ENCODE data around the gene OR10A2. TPM values are rescaled to one million over a fixed set of nuclear protein-coding genes. Genes with fewer than 3 reads are reported as not detected.

Gene OR10A2
- total RNA-seq, 1 experiment from 2014 or later, result not detected

DNA sequence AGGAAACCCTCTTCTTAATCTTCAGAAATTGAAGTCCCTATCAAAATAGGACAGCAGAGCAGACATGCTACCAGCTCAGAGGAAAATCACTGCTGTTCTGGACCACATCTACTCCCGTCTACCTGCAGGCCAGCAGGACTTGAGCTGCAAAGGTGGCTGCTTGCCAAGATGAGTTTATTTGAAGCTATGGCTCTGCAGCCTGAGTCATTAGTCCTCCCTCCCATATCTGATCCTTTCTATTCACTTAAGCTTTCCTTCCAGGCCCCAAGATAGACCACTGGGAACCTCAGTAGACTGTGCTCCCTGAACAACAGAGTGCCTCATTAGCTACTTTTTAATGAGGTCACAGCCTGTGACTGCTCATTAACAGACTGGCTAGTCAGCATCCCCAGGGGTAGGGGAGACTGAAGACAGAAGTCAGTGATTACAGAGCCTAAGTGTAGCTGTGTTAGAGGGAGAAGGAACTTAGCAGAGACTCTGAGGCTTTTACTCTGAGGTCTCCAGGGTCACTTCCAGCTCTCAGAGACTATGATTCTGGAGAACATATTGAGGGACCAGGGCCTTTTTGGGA, 6.8 kb upstream of the OR10A2 start (continued):
- no peak for TF ChIP-seq AFF4 (CRISPR knock-in tag; IDR thresholded peaks at IDR 0.05; ENCODE audit: borderline replicate concordance)

GRCh38 chr11:6856871-6857270, 6.0 kb upstream of the OR10A2 start:
- no peak for TF ChIP-seq ARID4B (CRISPR knock-in tag; IDR thresholded peaks at IDR 0.05; ENCODE audit: borderline replicate concordance)
- TF ChIP-seq ZNF425 (CRISPR knock-in tag; conservative IDR thresholded peaks at IDR 0.05), result no peak
- no peak for TF ChIP-seq CREM (CRISPR knock-in tag; IDR thresholded peaks at IDR 0.05)
- no peak for TF ChIP-seq ZNF317 (CRISPR knock-in tag; IDR thresholded peaks at IDR 0.05; ENCODE audit: borderline replicate concordance, low read depth)
- TF ChIP-seq, protein P1, sequence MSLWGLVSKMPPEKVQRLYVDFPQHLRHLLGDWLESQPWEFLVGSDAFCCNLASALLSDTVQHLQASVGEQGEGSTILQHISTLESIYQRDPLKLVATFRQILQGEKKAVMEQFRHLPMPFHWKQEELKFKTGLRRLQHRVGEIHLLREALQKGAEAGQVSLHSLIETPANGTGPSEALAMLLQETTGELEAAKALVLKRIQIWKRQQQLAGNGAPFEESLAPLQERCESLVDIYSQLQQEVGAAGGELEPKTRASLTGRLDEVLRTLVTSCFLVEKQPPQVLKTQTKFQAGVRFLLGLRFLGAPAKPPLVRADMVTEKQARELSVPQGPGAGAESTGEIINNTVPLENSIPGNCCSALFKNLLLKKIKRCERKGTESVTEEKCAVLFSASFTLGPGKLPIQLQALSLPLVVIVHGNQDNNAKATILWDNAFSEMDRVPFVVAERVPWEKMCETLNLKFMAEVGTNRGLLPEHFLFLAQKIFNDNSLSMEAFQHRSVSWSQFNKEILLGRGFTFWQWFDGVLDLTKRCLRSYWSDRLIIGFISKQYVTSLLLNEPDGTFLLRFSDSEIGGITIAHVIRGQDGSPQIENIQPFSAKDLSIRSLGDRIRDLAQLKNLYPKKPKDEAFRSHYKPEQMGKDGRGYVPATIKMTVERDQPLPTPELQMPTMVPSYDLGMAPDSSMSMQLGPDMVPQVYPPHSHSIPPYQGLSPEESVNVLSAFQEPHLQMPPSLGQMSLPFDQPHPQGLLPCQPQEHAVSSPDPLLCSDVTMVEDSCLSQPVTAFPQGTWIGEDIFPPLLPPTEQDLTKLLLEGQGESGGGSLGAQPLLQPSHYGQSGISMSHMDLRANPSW (CRISPR knock-in tag; conservative IDR thresholded peaks at IDR 0.05; ENCODE audit: low read depth), result no peak
- no peak for TF ChIP-seq MAX (CRISPR knock-in tag; IDR thresholded peaks at IDR 0.05)
- TF ChIP-seq NR1H2 (CRISPR knock-in tag; IDR thresholded peaks at IDR 0.05), result no peak
- TF ChIP-seq, protein P2, sequence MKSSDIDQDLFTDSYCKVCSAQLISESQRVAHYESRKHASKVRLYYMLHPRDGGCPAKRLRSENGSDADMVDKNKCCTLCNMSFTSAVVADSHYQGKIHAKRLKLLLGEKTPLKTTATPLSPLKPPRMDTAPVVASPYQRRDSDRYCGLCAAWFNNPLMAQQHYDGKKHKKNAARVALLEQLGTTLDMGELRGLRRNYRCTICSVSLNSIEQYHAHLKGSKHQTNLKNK (CRISPR knock-in tag; IDR thresholded peaks at IDR 0.05), result no peak
- Mint-ChIP-seq H3K27ac (no peak overlapping the region), H3K27me3 (ENCODE audit: low read depth) (no peaks in the 10 kb centered on the region; the same call in 1 of the 2 replicates), H3K4me1 (peaks cover 11% of the 10 kb centered on the region), H3K4me3 (no peak overlapping the region), H3K9me3 (peaks cover 40% of the 10 kb centered on the region), H3K36me3 (peaks cover 17% of the 10 kb centered on the region)
- ChIA-PET POLR2A (no interaction called here), CTCF (no interaction called here)
- DNase-seq (ENCODE audit: low spot score) (no peak), ATAC-seq (no peak)
